Ishikawa (cell line): ENCODE measurements around the gene APBA2.

ENCODE experiments used
- CEBPB ChIP-seq: IDR thresholded peaks from 2 replicates; pipeline ENCODE4 v1.6.1; 2012
- CREB1 ChIP-seq: IDR thresholded peaks from 2 replicates; pipeline ENCODE4 v1.6.1; 2012; ENCODE audit warnings: low read depth
- EGR1 ChIP-seq: IDR thresholded peaks from 2 replicates; pipeline ENCODE4 v1.6.1; 2012
- EP300 ChIP-seq: IDR thresholded peaks from 2 replicates; pipeline ENCODE4 v1.6.1; 2012; ENCODE audit warnings: borderline replicate concordance
- FOXM1 ChIP-seq: IDR thresholded peaks from 2 replicates; pipeline ENCODE4 v1.6.1; 2012; ENCODE audit warnings: low read depth, borderline replicate concordance
- NFIC ChIP-seq: IDR thresholded peaks from 2 replicates; pipeline ENCODE4 v1.6.1; 2012
- RAD21 ChIP-seq: IDR thresholded peaks from 2 replicates; pipeline ENCODE4 v1.6.1; 2012; ENCODE audit warnings: low read depth
- REST ChIP-seq: IDR thresholded peaks from 2 replicates; pipeline ENCODE4 v1.6.1; 2012; ENCODE audit warnings: low read depth, mild to moderate bottlenecking
- TAF1 ChIP-seq: IDR thresholded peaks from 2 replicates; pipeline ENCODE4 v1.6.1; 2012; ENCODE audit warnings: low read depth, mild to moderate bottlenecking
- TEAD4 ChIP-seq: IDR thresholded peaks from 2 replicates; pipeline ENCODE4 v1.6.1; 2012
- YY1 ChIP-seq: IDR thresholded peaks from 2 replicates; pipeline ENCODE4 v1.6.1; 2012; ENCODE audit warnings: low read depth
- ZBTB7A ChIP-seq: IDR thresholded peaks from 2 replicates; pipeline ENCODE4 v1.6.1; 2012; ENCODE audit warnings: low read depth
- TF ChIP-seq, protein P1 (sequence below): IDR thresholded peaks from 2 replicates; pipeline ENCODE4 v1.6.1; 2012

DNA sequence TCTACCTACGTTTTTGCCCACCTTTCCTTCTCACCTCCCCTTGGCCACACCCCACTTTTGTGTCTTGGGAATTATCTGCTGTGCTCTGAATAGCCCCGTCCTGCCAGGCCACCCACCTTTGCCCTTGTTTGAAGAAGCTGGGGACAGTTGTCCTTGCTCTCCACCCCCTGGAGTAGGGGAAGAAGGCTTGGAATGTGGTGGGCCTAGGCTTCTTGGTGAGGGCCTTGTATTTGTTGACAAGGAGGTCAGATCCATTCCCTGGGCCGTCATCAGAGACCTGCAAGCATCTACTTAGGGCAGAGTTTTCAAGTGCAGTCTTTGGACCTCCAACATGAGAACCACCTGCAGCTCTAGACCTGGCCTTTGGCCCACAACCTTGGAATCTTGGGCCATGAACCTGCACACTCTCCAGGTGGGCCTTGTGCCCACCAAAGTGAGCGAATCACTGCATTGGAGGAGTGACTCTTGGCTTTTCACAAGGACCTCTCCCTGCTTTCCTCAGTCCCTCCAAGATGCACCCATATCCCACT, 160.6 kb downstream of the APBA2 start:
- TF ChIP-seq EP300 (no peak), RAD21 (no peak), REST (no peak), CEBPB (no peak), TAF1 (no peak), ZBTB7A (no peak), CREB1 (no peak), YY1 (no peak), NFIC (no peak), FOXM1 (no peak), TEAD4 (no peak), EGR1 (no peak)
- TF ChIP-seq, protein P1, sequence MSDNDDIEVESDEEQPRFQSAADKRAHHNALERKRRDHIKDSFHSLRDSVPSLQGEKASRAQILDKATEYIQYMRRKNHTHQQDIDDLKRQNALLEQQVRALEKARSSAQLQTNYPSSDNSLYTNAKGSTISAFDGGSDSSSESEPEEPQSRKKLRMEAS = no peak
